Measurements from ENCODE around the gene TMEM181.

- no peak for TF ChIP-seq CTCF (IDR thresholded peaks at IDR 0.05; ENCODE audit: insufficient read depth, low read depth, low read length)
- TF ChIP-seq EZH2 (IDR thresholded peaks at IDR 0.05; ENCODE audit: insufficient read depth, low read length): no peak
Measured at GRCh38 chr6:158552055-158552795, 7.7 kb upstream of the TMEM181 start.
